Neuronal stem cell (in vitro differentiated cells): ENCODE data around the gene PRR35.

Source experiments
- DNase-seq: peaks from one replicate; pipeline ENCODE4 v3.0.0-alpha.2; 2013; ENCODE audit warnings: low spot score
- H2AFZ ChIP-seq: one replicate; pipeline ENCODE4 v1.6.1; 2013; ENCODE audit warnings: mild to moderate bottlenecking, low read length, inconsistent platforms
- H2AK5ac ChIP-seq: 2 replicates; pipeline ENCODE4 v1.6.1; 2013; ENCODE audit warnings: low read depth, mild to moderate bottlenecking, inconsistent platforms, low read length, moderate library complexity, mixed read lengths
- H2BK120ac ChIP-seq: 2 replicates; pipeline ENCODE4 v1.6.1; 2013; ENCODE audit warnings: low read depth, mild to moderate bottlenecking, inconsistent platforms, low read length, moderate library complexity, mixed read lengths
- H2BK12ac ChIP-seq: one replicate; pipeline ENCODE4 v1.6.1; 2013; ENCODE audit warnings: low read length, inconsistent platforms
- H2BK15ac ChIP-seq: 2 replicates; pipeline ENCODE4 v1.6.1; 2013; ENCODE audit warnings: mild to moderate bottlenecking, low read length, inconsistent platforms, mixed read lengths
- H2BK5ac ChIP-seq: one replicate; pipeline ENCODE4 v1.6.1; 2013; ENCODE audit warnings: inconsistent platforms, mild to moderate bottlenecking, low read length, moderate library complexity
- H3K14ac ChIP-seq: one replicate; pipeline ENCODE4 v1.6.1; 2013; ENCODE audit warnings: low read length, inconsistent platforms
- H3K18ac ChIP-seq: 2 replicates; pipeline ENCODE4 v1.6.1; 2013; ENCODE audit warnings: low read length, inconsistent platforms
- H3K23ac ChIP-seq: 2 replicates; pipeline ENCODE4 v1.6.1; 2013; ENCODE audit warnings: low read depth, mild to moderate bottlenecking, mixed read lengths, low read length, inconsistent platforms; ENCODE audit not compliant: poor library complexity
- H3K27ac ChIP-seq: replicated peaks from 3 replicates; pipeline ENCODE4 v1.5.1; 2013; ENCODE audit warnings: low read length, inconsistent platforms
- H3K27me3 ChIP-seq, 3 experiments: 2 replicates each; pipeline ENCODE4 v1.6.1; 2013; ENCODE audit warnings: low read length in 3 of 3, mild to moderate bottlenecking in 2 of 3, inconsistent platforms in 1 of 3, low read depth in 1 of 3, mixed read lengths in 1 of 3, moderate library complexity in 1 of 3; ENCODE audit not compliant: control insufficient read depth in 3 of 3, insufficient read depth in 3 of 3
- H3K36me3 ChIP-seq, 2 donors: replicated peaks in 1 of 2; 2 replicates each; pipeline ENCODE4 v1.6.1; 2013; ENCODE audit warnings: low read length in 2 of 2; ENCODE audit not compliant: control insufficient read depth in 2 of 2, insufficient read depth in 2 of 2
- H3K4ac ChIP-seq: 2 replicates; pipeline ENCODE4 v1.6.1; 2013; ENCODE audit warnings: inconsistent platforms, mild to moderate bottlenecking, low read length, moderate library complexity
- H3K4me1 ChIP-seq, 2 donors: 1 replicate in 1 of 2; 2 replicates in 1 of 2; pipeline ENCODE4 v1.6.1; 2013; ENCODE audit warnings: low read length in 2 of 2, low read depth in 1 of 2; ENCODE audit not compliant: control insufficient read depth in 2 of 2, insufficient read depth in 1 of 2
- H3K4me2 ChIP-seq: one replicate; pipeline ENCODE4 v1.6.1; 2013; ENCODE audit warnings: mild to moderate bottlenecking, low read length, inconsistent platforms; ENCODE audit not compliant: insufficient read depth, poor library complexity, severe bottlenecking
- H3K4me3 ChIP-seq, 2 donors: 2 replicates each; pipeline ENCODE4 v1.5.1; 2013; ENCODE audit warnings: low read length in 2 of 2, mild to moderate bottlenecking in 2 of 2, inconsistent platforms in 1 of 2, moderate library complexity in 1 of 2
- H3K79me1 ChIP-seq: one replicate; pipeline ENCODE4 v1.6.1; 2013; ENCODE audit warnings: low read depth, mild to moderate bottlenecking, inconsistent platforms, low read length, moderate library complexity
- H3K9ac ChIP-seq: one replicate; pipeline ENCODE4 v1.6.1; 2013; ENCODE audit warnings: mild to moderate bottlenecking, low read depth, low read length, inconsistent platforms; ENCODE audit not compliant: poor library complexity
- H3K9me3 ChIP-seq, 2 donors: replicated peaks in 1 of 2; 2 replicates each; pipeline versions ENCODE3 to v1.6.1; 2013; ENCODE audit warnings: low read length in 2 of 2, mild to moderate bottlenecking in 2 of 2, inconsistent platforms in 1 of 2, low read depth in 1 of 2, mixed read lengths in 1 of 2, moderate library complexity in 1 of 2; ENCODE audit not compliant: control insufficient read depth in 2 of 2, insufficient read depth in 1 of 2
- H4K8ac ChIP-seq: one replicate; pipeline ENCODE4 v1.6.1; 2013; ENCODE audit warnings: low read depth, mild to moderate bottlenecking, inconsistent platforms, low read length, moderate library complexity
- H4K91ac ChIP-seq: one replicate; pipeline ENCODE4 v1.6.1; 2013; ENCODE audit warnings: low read length, low read depth, mild to moderate bottlenecking, inconsistent platforms; ENCODE audit not compliant: poor library complexity
- WGBS, 2 donors: extraction: QIAGEN DNeasy Blood & Tissue Kit; methylation state at CpG; one replicate each; pipeline ENCODE4 v1.1.7; 2013; ENCODE audit warnings: missing lambda C conversion rate in 2 of 2, mixed read lengths in 1 of 2; ENCODE audit not compliant: insufficient read length in 2 of 2, insufficient replicate concordance in 1 of 2; ENCODE audit errors: extremely low coverage in 2 of 2; 5-methylcytosine and 5-hydroxymethylcytosine counted together

Gene PRR35

GRCh38 chr16:519841-520687, 40.1 kb upstream of the PRR35 start:
- H3K4me1 ChIP-seq: no peaks in the 10 kb centered on the region
- no peak overlapping the region for H3K4me2 ChIP-seq
- H2AFZ ChIP-seq: no peak overlapping the region
- peak overlapping the region; percentile 8 for H3K18ac ChIP-seq
- H2BK15ac ChIP-seq: no peak overlapping the region
- H2AK5ac ChIP-seq: no peak overlapping the region
- H2BK12ac ChIP-seq: no peak overlapping the region
- H3K36me3 ChIP-seq: peaks cover 47 to 83% of the 10 kb centered on the region in 2 donors
- no peak overlapping the region for H3K14ac ChIP-seq
- no peak overlapping the region for H4K8ac ChIP-seq
- peak overlapping the region; percentile 39 for H2BK5ac ChIP-seq
- no peak overlapping the region for H3K27ac ChIP-seq
- no peak overlapping the region for H4K91ac ChIP-seq
- DNase-seq: no peak
- no peak overlapping the region for H3K4ac ChIP-seq
- no peaks in the 10 kb centered on the region for H3K9me3 ChIP-seq
- H2BK120ac ChIP-seq: no peak overlapping the region
- H3K79me1 ChIP-seq: peaks cover 11% of the 10 kb centered on the region
- no CpG with 5 or more reads among the region's 35 CpGs for WGBS, 2 donors
- peak overlapping the region; percentile 73 for H3K23ac ChIP-seq
- peak overlapping the region; percentile 38 for H3K9ac ChIP-seq
- no peak overlapping the region for H3K4me3 ChIP-seq
- H3K27me3 ChIP-seq: no peaks in the 10 kb centered on the region

- Histone ChIP-seq H3K27me3 (no peaks in the 10 kb centered on the region), H2BK5ac (peak overlapping the region; percentile 87), H3K4me3 (peak overlapping the region in 1 of 2 donors; percentile 22), H2AFZ (no peak overlapping the region), H3K23ac (peak overlapping the region; percentile 85), H2AK5ac (no peak overlapping the region), H3K4ac (no peak overlapping the region), H4K8ac (no peak overlapping the region), H2BK12ac (no peak overlapping the region), H3K9me3 (no peaks in the 10 kb centered on the region), H3K18ac (no peak overlapping the region), H2BK15ac (peak overlapping the region; percentile 75), H3K27ac (no peak overlapping the region), H2BK120ac (no peak overlapping the region), H3K4me1 (peaks cover 3 to 5% of the 10 kb centered on the region in 2 donors), H3K36me3 (peaks cover 44 to 82% of the 10 kb centered on the region in 2 donors), H4K91ac (no peak overlapping the region), H3K9ac (peak overlapping the region; percentile 17), H3K14ac (no peak overlapping the region), H3K4me2 (no peak overlapping the region), H3K79me1 (peaks cover 7% of the 10 kb centered on the region)
- no peak for DNase-seq
- no CpG with 5 or more reads among the region's 13 CpGs for WGBS, 2 donors
These were observed 39.3 kb upstream of the PRR35 start for GRCh38 chr16:520847-521246.

GRCh38 chr16:521381-522210, 38.6 kb upstream of the PRR35 start:
- Histone ChIP-seq H3K36me3 (peaks cover 39 to 76% of the 10 kb centered on the region in 2 donors), H3K9ac (no peak overlapping the region), H3K23ac (peak overlapping the region; percentile 85), H2BK120ac (no peak overlapping the region), H4K91ac (no peak overlapping the region), H3K4ac (no peak overlapping the region), H2BK15ac (peak overlapping the region; percentile 75), H3K4me1 (peaks cover 10 to 12% of the 10 kb centered on the region in 2 donors), H3K27ac (no peak overlapping the region), H3K4me3 (no peak overlapping the region), H3K9me3 (no peaks in the 10 kb centered on the region), H3K4me2 (no peak overlapping the region), H3K79me1 (peaks cover 5% of the 10 kb centered on the region), H2AK5ac (peak overlapping the region; percentile 52), H3K18ac (no peak overlapping the region), H2AFZ (no peak overlapping the region), H2BK5ac (peak overlapping the region; percentile 87), H3K14ac (peak overlapping the region; percentile 38), H4K8ac (no peak overlapping the region), H2BK12ac (no peak overlapping the region), H3K27me3 (no peaks in the 10 kb centered on the region)
- WGBS, 2 donors: no CpG with 5 or more reads among the region's 34 CpGs
- no peak for DNase-seq
